Endodermal cell (in vitro differentiated cells): ENCODE results near the gene SEMA5B. TPM values are rescaled to one million over a fixed set of nuclear protein-coding genes. Genes with fewer than 3 reads are reported as not detected.

Experiments used
- DNase-seq: peaks from one replicate; pipeline ENCODE4 v3.0.0-alpha.2; 2017
- H3K27ac ChIP-seq: 2 replicates; pipeline ENCODE4 v1.5.1; 2013; ENCODE audit warnings: mild to moderate bottlenecking, low read depth, low read length, moderate library complexity
- H3K27me3 ChIP-seq: 2 replicates; pipeline ENCODE4 v1.6.1; 2013; ENCODE audit warnings: mild to moderate bottlenecking, low read length, moderate library complexity; ENCODE audit not compliant: insufficient read depth, control insufficient read depth, poor library complexity, severe bottlenecking
- H3K36me3 ChIP-seq: 2 replicates; pipeline ENCODE4 v1.7.0; 2013; ENCODE audit warnings: mild to moderate bottlenecking, low read length, moderate library complexity; ENCODE audit not compliant: control insufficient read depth, insufficient read depth
- H3K4me1 ChIP-seq: one replicate; pipeline ENCODE4 v1.7.0; 2013; ENCODE audit warnings: low read length; ENCODE audit not compliant: control insufficient read depth, insufficient read depth
- H3K4me3 ChIP-seq: 2 replicates; pipeline ENCODE4 v1.5.1; 2013; ENCODE audit warnings: mild to moderate bottlenecking, low read length, moderate library complexity
- H3K9ac ChIP-seq: 2 replicates; pipeline ENCODE4 v1.6.1; 2013; ENCODE audit warnings: mild to moderate bottlenecking, low read length, moderate library complexity; ENCODE audit not compliant: poor library complexity, severe bottlenecking; ENCODE audit errors: extremely low read depth
- H3K9me3 ChIP-seq: 2 replicates; pipeline ENCODE4 v1.6.1; 2013; ENCODE audit warnings: mild to moderate bottlenecking, low read length, moderate library complexity; ENCODE audit not compliant: control insufficient read depth
- H3K27ac Mint-ChIP-seq: 2 replicates; pipeline ENCODE4 v1.8.0; 2020; ENCODE audit warnings: mixed read lengths
- H3K27me3 Mint-ChIP-seq: 2 replicates; pipeline ENCODE4 v1.8.0; 2021; ENCODE audit warnings: mild to moderate bottlenecking, mixed read lengths; ENCODE audit not compliant: insufficient read depth
- H3K36me3 Mint-ChIP-seq: 2 replicates; pipeline ENCODE4 v1.8.0; 2020; ENCODE audit warnings: low read depth, mixed read lengths
- H3K4me1 Mint-ChIP-seq: 2 replicates; pipeline ENCODE4 v1.8.0; 2020; ENCODE audit warnings: mixed read lengths
- H3K4me3 Mint-ChIP-seq: 2 replicates; pipeline ENCODE4 v1.8.0; 2020; ENCODE audit warnings: mild to moderate bottlenecking, moderate library complexity, mixed read lengths
- H3K9me3 Mint-ChIP-seq: 2 replicates; pipeline ENCODE4 v1.8.0; 2020; ENCODE audit warnings: mild to moderate bottlenecking, mixed read lengths
- CTCF ChIP-seq: fragments of 200-600 bp; sonication (generic); conservative IDR thresholded peaks from 2 replicates; pipeline ENCODE4 v1.5.0; 2021; ENCODE audit warnings: antibody characterized with exemption, mild to moderate bottlenecking
- WGBS, 2 experiments: methylation state at CpG; one replicate each; pipeline versions ENCODE4 v1.1.5 to v1.1.7; 2013; ENCODE audit warnings: missing lambda C conversion rate in 2 of 2, mixed read lengths in 1 of 2; ENCODE audit not compliant: insufficient coverage in 1 of 2, insufficient read length in 1 of 2; 5-methylcytosine and 5-hydroxymethylcytosine counted together
- total RNA-seq, 2 donors: library from RNA; stranded (reverse); fragmentation: NEBNext Ultra II Directional in 1 of 2; extraction: Animal tissue kit (Norgen Biotek cat#: 25700) in 1 of 2; gene quantifications; 2 replicates in 1 of 2; 3 replicates in 1 of 2; pipeline ENCODE4 v1.2.1, GENCODE V29; 2021

Gene SEMA5B
- total RNA-seq, 2 donors from 2014 or later, result 37.3 to 45.8 TPM

- 93 to 94% methylated on average over 4 of the region's 4 CpGs for WGBS, 2 experiments
- H3K27me3 Mint-ChIP-seq, result peaks cover 2% of the 10 kb centered on the region
- no peak overlapping the region for H3K4me3 Mint-ChIP-seq
- no peak for TF ChIP-seq CTCF
- no peaks in the 10 kb centered on the region for H3K36me3 ChIP-seq
- H3K9me3 ChIP-seq, result no peaks in the 10 kb centered on the region
- H3K9me3 Mint-ChIP-seq, result no peaks in the 10 kb centered on the region
- peaks cover 3% of the 10 kb centered on the region for H3K4me1 ChIP-seq
- H3K4me3 ChIP-seq, result no peak overlapping the region
- H3K4me1 Mint-ChIP-seq, result peaks cover 7% of the 10 kb centered on the region
- no peak overlapping the region for H3K27ac ChIP-seq
- DNase-seq, result no peak
- no peaks in the 10 kb centered on the region for H3K27me3 ChIP-seq
- H3K9ac ChIP-seq, result no peak overlapping the region
- no peak overlapping the region for H3K27ac Mint-ChIP-seq
- H3K36me3 Mint-ChIP-seq, result no peaks in the 10 kb centered on the region
Observed at GRCh38 chr3:123054931-123055330, 27.4 kb upstream of the SEMA5B start.

- H3K27me3 Mint-ChIP-seq, result peaks cover 2% of the 10 kb centered on the region
- H3K36me3 Mint-ChIP-seq, result no peaks in the 10 kb centered on the region
- H3K4me1 Mint-ChIP-seq, result peaks cover 7% of the 10 kb centered on the region
- Histone ChIP-seq H3K4me3 (no peak overlapping the region), H3K27ac (no peak overlapping the region), H3K9ac (no peak overlapping the region), H3K4me1 (peaks cover 3% of the 10 kb centered on the region), H3K27me3 (no peaks in the 10 kb centered on the region), H3K36me3 (no peaks in the 10 kb centered on the region), H3K9me3 (no peaks in the 10 kb centered on the region)
- no peak overlapping the region for H3K4me3 Mint-ChIP-seq
- 79 to 84% methylated on average over 5 of the region's 5 CpGs for WGBS, 2 experiments
- no peaks in the 10 kb centered on the region for H3K9me3 Mint-ChIP-seq
- no peak for TF ChIP-seq CTCF
- H3K27ac Mint-ChIP-seq, result no peak overlapping the region
- DNase-seq, result no peak
Observed at GRCh38 chr3:123054109-123054778, 26.7 kb upstream of the SEMA5B start.

GRCh38 chr3:123053107-123053506 is 25.5 kb upstream of the SEMA5B start:
- Mint-ChIP-seq H3K9me3 (no peaks in the 10 kb centered on the region), H3K4me1 (peaks cover 7% of the 10 kb centered on the region), H3K27me3 (peaks cover 2% of the 10 kb centered on the region), H3K27ac (no peak overlapping the region), H3K4me3 (no peak overlapping the region), H3K36me3 (no peaks in the 10 kb centered on the region)
- H3K4me1 ChIP-seq, result peaks cover 3% of the 10 kb centered on the region
- no peak for DNase-seq
- no peaks in the 10 kb centered on the region for H3K36me3 ChIP-seq
- no peak overlapping the region for H3K27ac ChIP-seq
- H3K9me3 ChIP-seq, result no peaks in the 10 kb centered on the region
- H3K27me3 ChIP-seq, result no peaks in the 10 kb centered on the region
- WGBS, 2 experiments, result 92 to 100% methylated on average over 1 to 2 of the region's 2 CpGs
- no peak overlapping the region for H3K4me3 ChIP-seq
- TF ChIP-seq CTCF, result no peak
- H3K9ac ChIP-seq, result no peak overlapping the region
